GM18909 (cell line): ENCODE data around the gene RBBP8.

Source experiments
- ATAC-seq: cut with Tn5 transposase; IDR thresholded peaks from one replicate; pipeline ENCODE4 v1.9.1; 2021; ENCODE audit warnings: mild to moderate bottlenecking; ENCODE audit not compliant: unreplicated experiment, poor library complexity

The RBBP8 gene

GRCh38 chr18:23057096-23057495 lies 124.0 kb downstream of the RBBP8 start:
- ATAC-seq, result no peak

- no peak for ATAC-seq
Measured at GRCh38 chr18:23058746-23059415, 125.8 kb downstream of the RBBP8 start.

- ATAC-seq, result no peak
Measured at GRCh38 chr18:23059541-23060465, 126.7 kb downstream of the RBBP8 start.

GRCh38 chr18:23062011-23062410 lies 128.9 kb downstream of the RBBP8 start:
- no peak for ATAC-seq

GRCh38 chr18:23063502-23063901 lies 130.4 kb downstream of the RBBP8 start:
- no peak for ATAC-seq

- no peak for ATAC-seq
Measured at GRCh38 chr18:23065234-23065806, 132.2 kb downstream of the RBBP8 start.

- ATAC-seq, result no peak
Measured at GRCh38 chr18:23066060-23066459, 132.9 kb downstream of the RBBP8 start.

GRCh38 chr18:23066504-23067039 lies 133.4 kb downstream of the RBBP8 start:
- no peak for ATAC-seq

GRCh38 chr18:23067236-23067635 lies 134.1 kb downstream of the RBBP8 start:
- no peak for ATAC-seq

- no peak for ATAC-seq
Measured at GRCh38 chr18:23068011-23068410, 134.9 kb downstream of the RBBP8 start.

- ATAC-seq, result no peak
Measured at GRCh38 chr18:23068570-23069310, 135.6 kb downstream of the RBBP8 start.

- ATAC-seq, result no peak
Measured at GRCh38 chr18:23069481-23069880, 136.4 kb downstream of the RBBP8 start.

GRCh38 chr18:23069898-23070297 lies 136.8 kb downstream of the RBBP8 start:
- ATAC-seq, result no peak

- peak; percentile 99 for ATAC-seq
Measured at GRCh38 chr18:23071285-23071684, 138.2 kb downstream of the RBBP8 start.

GRCh38 chr18:23072079-23072478 lies 139.0 kb downstream of the RBBP8 start:
- ATAC-seq, result no peak

GRCh38 chr18:23073996-23074606 lies 141.0 kb downstream of the RBBP8 start:
- ATAC-seq, result no peak
